GM12878 (cell line): ENCODE data around the gene NAT10.

Experiments used
- CBX3 ChIP-seq: fragments of 200-600 bp; sonication (generic); IDR thresholded peaks from 2 replicates; pipeline ENCODE4 v1.6.1; 2016; ENCODE audit warnings: low read depth, borderline replicate concordance
- CHD2 ChIP-seq: IDR thresholded peaks from 2 replicates; pipeline ENCODE4 v1.6.1; 2011; ENCODE audit warnings: low read depth, low read length, improper control_type of control experiment, borderline replicate concordance
- CTCF ChIP-seq, 3 experiments: IDR thresholded peaks in 2 of 3; conservative IDR thresholded peaks in 1 of 3; 2 replicates each; pipeline ENCODE4 v1.5.1; 2011; ENCODE audit warnings: low read depth in 3 of 3, low read length in 3 of 3, mild to moderate bottlenecking in 3 of 3, control low read depth in 2 of 3, moderate library complexity in 2 of 3, inconsistent platforms in 1 of 3, mixed read lengths in 1 of 3; ENCODE audit not compliant: control insufficient read depth in 2 of 3, insufficient read depth in 1 of 3; ENCODE audit errors: extremely low read depth in 1 of 3
- GABPA ChIP-seq: IDR thresholded peaks from 2 replicates; pipeline ENCODE4 v1.6.1; 2014; ENCODE audit warnings: antibody characterized with exemption, low read depth, mild to moderate bottlenecking, inconsistent platforms
- POLR2A ChIP-seq: IDR thresholded peaks from 2 replicates; pipeline ENCODE4 v1.6.1; 2011; ENCODE audit warnings: low read depth, mild to moderate bottlenecking, low read length
- RAD21 ChIP-seq: IDR thresholded peaks from 2 replicates; pipeline ENCODE4 v1.6.1; 2011; ENCODE audit warnings: mild to moderate bottlenecking, low read depth, low read length, moderate library complexity; ENCODE audit not compliant: insufficient read depth
- RFX5 ChIP-seq: IDR thresholded peaks from 2 replicates; pipeline ENCODE4 v1.6.1; 2011; ENCODE audit warnings: low read depth, low read length, improper control_type of control experiment
- ZNF274 ChIP-seq: IDR thresholded peaks from one replicate; pipeline ENCODE4 v1.8.0; 2011; ENCODE audit not compliant: insufficient read length, insufficient read depth

DNA sequence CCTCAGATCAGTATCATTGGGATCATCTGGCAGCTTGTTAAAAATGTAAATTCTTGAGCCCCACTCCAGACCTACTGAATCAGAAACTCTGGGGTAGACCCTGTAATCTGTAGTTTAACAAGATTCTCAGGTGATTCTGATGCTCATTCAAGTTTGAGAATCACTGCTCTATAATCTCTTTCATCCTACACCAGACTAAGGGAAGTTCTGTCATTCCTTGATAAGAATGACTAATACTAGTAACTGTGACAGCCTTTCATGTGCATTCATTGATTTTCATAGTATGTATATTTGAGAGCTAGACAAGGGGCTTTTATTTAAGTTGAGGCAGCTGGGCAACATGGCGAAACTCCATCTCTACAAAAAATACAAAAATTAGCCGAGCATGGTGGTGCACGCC, 30.0 kb downstream of the NAT10 start:
- TF ChIP-seq CTCF (IDR thresholded peaks at IDR 0.05 in 2 of 3, conservative IDR thresholded peaks at IDR 0.05 in 1 of 3; ENCODE audit: control insufficient read depth in 2 of 3, extremely low read depth in 1 of 3, insufficient read depth in 1 of 3, low read depth in 3 of 3, low read length in 3 of 3), result no peak
- no peak for TF ChIP-seq RFX5
- TF ChIP-seq POLR2A, result no peak
- TF ChIP-seq RAD21, result no peak
- TF ChIP-seq CBX3, result no peak
- no peak for TF ChIP-seq CHD2
- no peak for TF ChIP-seq ZNF274
- 0 out of 2 replicates have a peak, but pooled peaks have one; percentile 24 for TF ChIP-seq GABPA
